ENCODE data around the gene MICA.

- no peak for TF ChIP-seq POLR2A (IDR thresholded peaks at IDR 0.05; ENCODE audit: low read length)
- TF ChIP-seq SREBF2 (IDR thresholded peaks at IDR 0.05): no peak
- TF ChIP-seq, protein P1, sequence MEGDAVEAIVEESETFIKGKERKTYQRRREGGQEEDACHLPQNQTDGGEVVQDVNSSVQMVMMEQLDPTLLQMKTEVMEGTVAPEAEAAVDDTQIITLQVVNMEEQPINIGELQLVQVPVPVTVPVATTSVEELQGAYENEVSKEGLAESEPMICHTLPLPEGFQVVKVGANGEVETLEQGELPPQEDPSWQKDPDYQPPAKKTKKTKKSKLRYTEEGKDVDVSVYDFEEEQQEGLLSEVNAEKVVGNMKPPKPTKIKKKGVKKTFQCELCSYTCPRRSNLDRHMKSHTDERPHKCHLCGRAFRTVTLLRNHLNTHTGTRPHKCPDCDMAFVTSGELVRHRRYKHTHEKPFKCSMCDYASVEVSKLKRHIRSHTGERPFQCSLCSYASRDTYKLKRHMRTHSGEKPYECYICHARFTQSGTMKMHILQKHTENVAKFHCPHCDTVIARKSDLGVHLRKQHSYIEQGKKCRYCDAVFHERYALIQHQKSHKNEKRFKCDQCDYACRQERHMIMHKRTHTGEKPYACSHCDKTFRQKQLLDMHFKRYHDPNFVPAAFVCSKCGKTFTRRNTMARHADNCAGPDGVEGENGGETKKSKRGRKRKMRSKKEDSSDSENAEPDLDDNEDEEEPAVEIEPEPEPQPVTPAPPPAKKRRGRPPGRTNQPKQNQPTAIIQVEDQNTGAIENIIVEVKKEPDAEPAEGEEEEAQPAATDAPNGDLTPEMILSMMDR (IDR thresholded peaks at IDR 0.05): no peak
- TF ChIP-seq JUN (IDR thresholded peaks at IDR 0.05): no peak
- no peak for TF ChIP-seq ELK1 (IDR thresholded peaks at IDR 0.05; ENCODE audit: low read depth, low read length)
Measured at GRCh38 chr6:31377029-31377428, 26.4 kb upstream of the MICA start.
